Stimulated activated CD4-positive, alpha-beta T cell treated with anti-CD3 and anti-CD28 coated beads, TNF-alpha, amount 100 ng/mL, for 24 hours (primary cell): ENCODE measurements around the gene MACROD2.
"Not testable (repeated sequence)": the region's sequence is repeated elsewhere in the genome, so short reads cannot be mapped to it uniquely, and the experiment has no call there.

ENCODE experiments used
- DNase-seq, 3 experiments: peaks; one replicate each; pipeline ENCODE4 v3.0.0-alpha.2; 2020; ENCODE audit warnings: low read depth in 3 of 3

Gene MACROD2

GRCh38 chr20:14955399-14955798, 960.1 kb downstream of the MACROD2 start:
- DNase-seq = no peak

DNA sequence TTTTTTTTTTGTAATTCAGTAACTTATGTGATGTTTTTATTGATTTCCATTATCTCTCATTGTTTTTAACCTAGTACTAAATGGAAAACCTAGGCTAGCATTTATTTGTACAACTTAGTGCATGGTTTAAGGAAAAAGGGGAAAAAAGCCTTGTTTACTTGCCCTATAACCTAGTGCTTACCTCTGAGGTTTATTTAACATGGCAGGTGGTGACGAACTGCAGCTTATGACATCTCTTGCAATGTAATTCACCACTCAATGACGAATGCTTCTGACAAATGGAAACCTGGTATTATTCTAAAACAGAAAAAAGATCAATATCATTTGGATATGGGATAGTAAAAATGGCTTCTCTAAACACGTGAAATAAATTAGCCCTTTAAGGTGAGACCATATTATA, 960.7 kb downstream of the MACROD2 start:
- no peak for DNase-seq

DNA sequence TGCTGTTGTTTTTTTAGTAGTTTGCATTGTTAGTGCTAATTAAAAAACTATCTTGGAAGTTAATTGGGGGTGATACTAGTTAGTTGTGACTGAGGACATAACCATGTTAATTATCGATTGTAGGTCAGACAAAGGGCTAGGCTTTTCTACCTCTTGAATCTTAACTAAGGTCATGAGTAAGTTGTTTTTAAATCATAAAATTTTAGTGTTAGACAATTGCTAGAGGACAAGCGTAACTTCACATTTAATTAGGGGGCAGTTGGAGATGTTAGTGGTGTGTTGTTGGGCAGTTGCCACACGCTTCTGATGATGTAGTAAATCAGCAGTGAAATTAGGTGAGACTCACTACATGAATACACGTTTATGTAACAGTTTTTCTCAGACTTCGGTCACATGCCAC, 961.2 kb downstream of the MACROD2 start:
- no peak for DNase-seq

GRCh38 chr20:14957402-14957801, 962.1 kb downstream of the MACROD2 start:
- no peak for DNase-seq

DNA sequence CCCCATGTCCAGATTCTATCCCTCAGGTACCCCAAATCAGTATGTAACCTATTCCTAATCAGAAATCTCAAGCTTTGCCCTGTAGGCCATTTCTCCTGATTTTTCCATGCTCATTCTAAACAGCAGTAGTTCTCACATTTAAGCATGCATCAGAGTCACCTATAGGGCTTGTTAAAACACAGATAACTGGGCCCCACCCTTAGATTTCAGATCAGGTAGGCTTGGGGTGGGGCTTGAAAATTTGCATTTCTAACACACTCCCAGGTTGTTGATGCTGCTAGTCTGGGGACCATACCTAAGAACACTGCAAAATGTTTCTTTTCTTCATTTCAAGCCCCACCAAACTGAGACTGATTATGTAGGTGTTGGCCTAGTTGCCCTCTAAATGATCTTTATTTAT, 963.3 kb downstream of the MACROD2 start:
- no peak for DNase-seq

DNA sequence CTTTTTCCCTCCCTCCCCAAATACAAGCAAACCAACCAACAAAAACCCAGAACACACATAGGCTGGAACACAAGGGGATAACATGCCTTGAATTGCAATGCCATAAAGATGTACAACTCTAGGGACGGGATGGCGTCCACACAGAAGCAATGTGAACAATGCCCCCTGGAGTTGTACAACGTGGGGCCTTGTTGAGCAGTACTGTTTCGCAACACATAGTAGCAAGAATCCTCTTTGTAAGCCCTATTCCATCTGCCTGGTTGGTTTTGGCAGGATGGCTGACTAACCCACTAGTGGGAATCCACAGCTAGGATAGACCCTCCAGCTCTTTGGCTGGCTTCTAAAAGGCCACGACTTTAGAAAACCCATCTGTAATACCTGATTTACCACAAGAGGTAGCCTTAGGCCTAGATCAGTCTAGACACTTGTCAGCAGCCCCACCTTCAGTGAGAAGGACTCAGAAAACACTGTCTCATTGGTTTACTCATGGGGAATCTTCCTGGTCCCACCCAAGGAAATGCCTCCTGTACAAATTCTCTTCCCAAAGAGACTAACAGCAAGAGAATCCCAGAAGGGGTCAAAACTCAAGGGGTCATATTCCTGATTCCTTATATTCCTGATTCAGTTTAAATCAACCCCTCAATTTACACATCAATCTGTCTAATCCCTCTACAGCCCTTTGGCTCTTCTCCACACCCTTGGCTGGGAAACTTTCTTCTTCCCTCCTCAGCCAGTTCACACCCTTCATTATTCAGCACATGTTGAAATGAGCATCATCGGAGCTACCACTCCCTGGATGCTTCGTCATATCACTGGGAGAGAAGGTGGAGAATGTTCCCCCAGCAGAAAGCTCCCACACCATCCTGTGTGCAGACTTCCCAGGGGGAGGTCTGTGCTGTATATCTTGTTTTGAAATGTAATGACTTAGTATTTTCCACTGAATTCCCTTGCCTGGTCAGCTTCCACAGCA, 964.5 kb downstream of the MACROD2 start:
- DNase-seq = no peak

DNA sequence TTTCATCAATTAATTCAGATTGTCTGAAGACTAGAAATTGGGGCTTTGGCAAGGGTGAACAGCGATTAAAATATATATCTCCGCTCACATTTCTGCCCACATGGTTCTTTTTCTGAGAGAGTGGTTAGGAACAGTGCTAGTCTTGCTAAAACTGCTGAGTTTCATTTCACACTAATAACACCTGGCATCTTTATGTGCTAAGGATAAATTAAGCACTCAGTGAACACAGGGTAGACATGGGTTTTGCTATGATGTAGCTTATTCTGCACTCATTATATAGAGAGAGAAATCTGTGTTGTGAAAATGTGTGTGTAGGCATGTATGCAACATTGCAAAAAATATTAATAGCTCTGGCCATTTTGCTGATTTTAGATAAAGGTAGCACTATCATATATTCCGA, 965.5 kb downstream of the MACROD2 start:
- DNase-seq = no peak

- DNase-seq = no peak
These were observed 967.9 kb downstream of the MACROD2 start for GRCh38 chr20:14963262-14963663.

GRCh38 chr20:14966203-14966602, 970.9 kb downstream of the MACROD2 start:
- DNase-seq = no peak

- DNase-seq = no peak
These were observed 971.5 kb downstream of the MACROD2 start for GRCh38 chr20:14966808-14967207.

GRCh38 chr20:14972256-14972655, 976.9 kb downstream of the MACROD2 start:
- DNase-seq = no peak

DNA sequence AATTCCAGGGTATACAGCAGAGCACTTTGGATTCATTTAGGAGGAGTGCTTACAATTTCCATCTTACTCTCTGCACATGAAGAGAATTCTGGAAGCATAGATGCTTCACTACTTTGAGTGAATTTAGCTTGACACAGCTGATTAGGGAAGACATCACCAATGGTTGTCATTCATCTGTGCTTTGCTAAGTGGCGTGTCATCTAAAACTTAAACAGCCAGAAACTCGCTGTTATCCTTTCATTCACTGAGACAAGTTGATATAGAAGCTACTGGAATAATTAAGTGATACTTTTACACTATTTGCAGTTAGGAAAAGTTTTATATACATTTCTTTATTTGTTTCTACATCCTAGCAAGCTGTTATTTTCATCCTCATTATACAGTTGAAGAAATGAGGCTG, 977.4 kb downstream of the MACROD2 start:
- DNase-seq = no peak

GRCh38 chr20:14979453-14979986, 984.2 kb downstream of the MACROD2 start:
- no peak for DNase-seq

DNA sequence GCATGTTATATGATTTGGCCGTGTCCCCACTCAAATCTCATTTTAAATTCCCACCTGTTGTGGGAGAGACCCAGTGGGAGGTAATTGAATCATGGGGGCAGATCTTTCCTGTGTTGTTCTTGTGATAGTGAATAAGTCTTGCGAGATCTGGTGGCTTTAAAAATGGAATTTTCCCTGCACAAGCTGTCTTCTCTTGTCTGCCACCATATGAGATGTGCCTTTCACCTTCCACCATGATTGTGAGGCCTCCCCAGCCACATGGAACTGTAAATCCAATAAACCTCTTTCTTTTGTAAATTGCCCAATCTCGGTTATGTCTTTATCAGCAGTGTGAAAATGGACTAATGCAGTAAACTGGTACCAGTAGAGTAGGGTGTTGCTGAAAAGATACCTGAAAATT, 986.2 kb downstream of the MACROD2 start:
- DNase-seq = not testable (repeated sequence)

- DNase-seq = not testable (repeated sequence)
These were observed 987.0 kb downstream of the MACROD2 start for GRCh38 chr20:14982324-14982723.

- DNase-seq = no peak
These were observed 989.0 kb downstream of the MACROD2 start for GRCh38 chr20:14984305-14984704.

DNA sequence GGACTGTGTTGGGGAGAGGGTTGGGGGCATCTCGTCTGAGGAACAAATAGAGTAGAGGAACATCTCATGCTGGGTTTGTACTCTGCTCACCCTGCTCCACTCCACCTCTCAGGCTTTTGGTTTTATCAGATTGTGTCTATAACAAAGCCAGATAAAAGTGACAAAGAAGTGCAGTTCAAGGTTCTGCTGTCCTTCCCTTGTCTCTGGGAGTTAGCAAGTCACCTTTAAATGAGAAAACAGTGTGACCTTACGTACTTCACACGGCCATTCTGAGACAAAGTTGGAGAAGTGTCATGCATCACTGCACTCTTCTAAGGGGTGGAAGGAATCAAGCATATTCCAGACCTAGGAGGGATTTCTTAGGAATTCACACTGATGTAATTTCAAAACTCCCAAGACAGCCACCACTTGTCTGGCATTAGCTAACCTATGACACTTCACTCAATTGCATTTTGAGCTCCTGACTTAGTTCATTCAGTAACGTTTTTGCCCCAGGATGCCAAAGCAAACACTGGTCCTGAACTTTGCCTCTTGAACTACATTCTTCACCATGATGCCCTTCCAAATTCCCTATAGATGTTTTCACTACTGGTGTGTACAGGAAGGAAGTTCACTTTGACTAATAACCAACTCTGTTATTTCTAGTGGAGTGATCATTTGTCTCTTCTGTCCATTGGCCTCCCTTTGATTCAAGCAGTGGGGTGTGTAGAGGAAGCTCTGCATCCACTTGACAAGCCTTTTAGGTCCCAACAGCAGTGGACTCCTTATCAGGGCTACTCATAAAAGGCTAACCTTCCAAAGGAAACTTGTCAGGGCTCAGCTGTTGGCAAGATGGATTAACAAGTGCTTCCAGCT, 989.7 kb downstream of the MACROD2 start:
- no peak for DNase-seq

GRCh38 chr20:14986026-14986655, 990.8 kb downstream of the MACROD2 start:
- DNase-seq = no peak

DNA sequence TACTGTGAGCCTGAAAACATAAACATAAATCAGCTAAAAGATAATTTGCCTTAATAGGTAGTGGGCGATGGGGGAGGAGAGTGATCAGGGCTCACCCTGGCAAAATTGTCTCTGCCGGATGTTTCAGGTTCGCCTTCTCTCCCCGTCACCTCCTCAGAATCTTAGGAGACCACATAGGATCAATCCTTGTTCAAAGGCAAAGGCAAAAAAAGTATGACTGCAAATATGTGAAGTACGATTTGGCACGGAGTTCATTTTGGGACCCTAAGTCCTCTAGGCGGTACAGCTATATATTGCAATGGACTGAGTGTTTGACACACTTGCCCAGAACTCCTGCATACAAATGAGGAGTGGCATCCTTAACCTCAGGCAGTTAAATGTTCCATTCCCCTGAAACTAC, 991.3 kb downstream of the MACROD2 start:
- DNase-seq = no peak

GRCh38 chr20:14989535-14990290, 994.4 kb downstream of the MACROD2 start:
- no peak for DNase-seq

DNA sequence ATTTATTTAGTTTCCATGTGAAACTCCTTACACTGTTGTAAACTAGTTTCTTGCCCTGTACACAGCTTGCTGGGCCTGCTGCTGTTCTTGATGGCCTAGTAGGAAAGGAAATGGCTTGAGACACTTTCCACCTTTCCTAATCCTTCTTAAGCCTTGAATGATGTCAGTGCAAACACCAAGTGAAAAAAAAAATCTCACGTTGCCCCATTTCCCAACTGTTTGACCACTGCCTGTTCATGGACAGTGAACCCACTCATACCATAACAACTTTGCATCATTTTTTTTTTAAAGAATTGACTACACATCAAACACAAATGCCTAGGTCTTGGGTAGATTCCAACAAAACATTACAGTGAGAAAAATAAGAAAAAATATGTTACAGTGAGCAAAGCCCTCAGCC, 995.7 kb downstream of the MACROD2 start:
- DNase-seq = no peak
